Naive thymus-derived CD4-positive, alpha-beta T cell (primary cell): ENCODE results near the gene SVOP. TPM values are rescaled to one million over a fixed set of nuclear protein-coding genes. Genes with fewer than 3 reads are reported as not detected.
"Not testable (repeated sequence)": the region's sequence is repeated elsewhere in the genome, so short reads cannot be mapped to it uniquely, and the experiment has no call there.

Experiments
- ATAC-seq: fragments of 150-1000 bp; cut with Tn5 transposase; 2 replicates; pipeline ENCODE4 v1.10.0; 2021; ENCODE audit warnings: mild to moderate bottlenecking, moderate library complexity
- CTCF ChIA-PET: fragments of 350-600 bp; sonication (Branson Sonifier 250); formaldehyde crosslinking; loops from one replicate; lab custom pipeline; 2021; ENCODE audit warnings: antibody characterized with exemption; lab: Charles Lee
- POLR2A ChIA-PET: fragments of 350-600 bp; sonication (Branson Sonifier 250); formaldehyde crosslinking; loops from one replicate; lab custom pipeline; 2021; ENCODE audit warnings: antibody characterized with exemption, inconsistent platforms; lab: Charles Lee
- DNase-seq, 9 donors: peaks; one replicate each; pipeline versions ENCODE4 v3.0.0 to v3.0.0-alpha.2; 2020 to 2022; ENCODE audit warnings: mixed read lengths in 1 of 9
- H3K27ac ChIP-seq: one replicate; pipeline ENCODE4 v1.7.0; 2013; ENCODE audit warnings: mild to moderate bottlenecking, low read depth, low read length, moderate library complexity
- H3K27me3 ChIP-seq, 2 donors: one replicate each; pipeline ENCODE4 v1.7.0; 2013; ENCODE audit warnings: low read length in 2 of 2, mild to moderate bottlenecking in 2 of 2, moderate library complexity in 2 of 2; ENCODE audit not compliant: control insufficient read depth in 2 of 2, insufficient read depth in 2 of 2
- H3K36me3 ChIP-seq, 3 experiments: 1 replicate in 2 of 3; 2 replicates in 1 of 3; pipeline ENCODE4 v1.7.0; 2013; ENCODE audit warnings: low read length in 3 of 3, mild to moderate bottlenecking in 3 of 3, moderate library complexity in 1 of 3; ENCODE audit not compliant: insufficient read depth in 3 of 3, control insufficient read depth in 2 of 3
- H3K4me1 ChIP-seq, 2 donors: one replicate each; pipeline ENCODE4 v1.7.0; 2013; ENCODE audit warnings: low read length in 2 of 2, mild to moderate bottlenecking in 2 of 2, moderate library complexity in 1 of 2; ENCODE audit not compliant: control insufficient read depth in 2 of 2, insufficient read depth in 2 of 2
- H3K4me3 ChIP-seq: 2 replicates; pipeline ENCODE4 v1.7.0; 2013; ENCODE audit warnings: mild to moderate bottlenecking, low read length
- H3K9me3 ChIP-seq, 3 experiments: 1 replicate in 2 of 3; 2 replicates in 1 of 3; pipeline ENCODE4 v1.7.0; 2013; ENCODE audit warnings: low read length in 3 of 3; ENCODE audit not compliant: control insufficient read depth in 2 of 3
- H3K27ac Mint-ChIP-seq, 9 donors: one replicate each; pipeline ENCODE4 v1.8.0; 2020 to 2022; ENCODE audit warnings: mixed read lengths in 9 of 9, mild to moderate bottlenecking in 8 of 9, moderate library complexity in 5 of 9, inconsistent platforms in 2 of 9
- H3K27me3 Mint-ChIP-seq, 5 donors: one replicate each; pipeline ENCODE4 v1.8.0; 2021 to 2022; ENCODE audit warnings: mixed read lengths in 5 of 5, mild to moderate bottlenecking in 1 of 5
- H3K36me3 Mint-ChIP-seq, 5 donors: one replicate each; pipeline ENCODE4 v1.8.0; 2020 to 2022; ENCODE audit warnings: mixed read lengths in 5 of 5, mild to moderate bottlenecking in 3 of 5, inconsistent platforms in 1 of 5
- H3K4me1 Mint-ChIP-seq, 7 donors: one replicate each; pipeline ENCODE4 v1.8.0; 2020 to 2022; ENCODE audit warnings: mixed read lengths in 7 of 7, mild to moderate bottlenecking in 3 of 7, inconsistent platforms in 1 of 7
- H3K4me3 Mint-ChIP-seq, 10 donors: one replicate each; pipeline ENCODE4 v1.8.0; 2020 to 2022; ENCODE audit warnings: mild to moderate bottlenecking in 10 of 10, mixed read lengths in 10 of 10, moderate library complexity in 6 of 10, inconsistent platforms in 2 of 10
- H3K9me3 Mint-ChIP-seq, 11 donors: one replicate each; pipeline ENCODE4 v1.8.0; 2020 to 2022; ENCODE audit warnings: mixed read lengths in 11 of 11, mild to moderate bottlenecking in 4 of 11, inconsistent platforms in 1 of 11, moderate library complexity in 1 of 11
- intact Hi-C, 2 donors: fragments of 100-400 bp; cut with micrococcal nuclease; formaldehyde crosslinking; loops; one replicate each; pipeline ENCODE4 v1.15.1; 2023
- polyA plus RNA-seq, 2 donors: library from polyadenylated mRNA; unstranded; fragments of 300-500 nt; fragmentation: Illumina TruSeq; gene quantifications; one replicate each; pipeline ENCODE4 v1.2.3, GENCODE V29; 2021
- total RNA-seq, 6 experiments: library from RNA in 5 of 6; stranded (reverse) in 5 of 6; gene quantifications; 1 replicate in 5 of 6; 2 replicates in 1 of 6; pipeline ENCODE4 v1.2.3 and lab custom pipeline; 2021 to 2026

SVOP gene
- total and polyA plus RNA-seq, 7 experiments from 2014 or later = not detected

- H3K9me3 ChIP-seq = no peaks in the 10 kb centered on the region
- POLR2A ChIA-PET = interaction anchor here (0.9 to 1.3 kb wide), 5 partner anchors 39 to 490 kb away, joined by 3 to 6 read pairs (median 4); partner anchors contain the start of gene ISCU
- no peaks in the 10 kb centered on the region for H3K27me3 ChIP-seq
- H3K27ac ChIP-seq = peak within 1 kb of the TSS; percentile 89
- peak within 1 kb of the TSS; percentile 91 for H3K4me3 ChIP-seq
- Mint-ChIP-seq H3K36me3 (peaks cover 0 to 12% (median 6%) of the 10 kb centered on the region in 5 donors), H3K27ac (peak within 1 kb of the TSS; percentile 89 to 98 (median 95)), H3K4me1 (peaks cover 14 to 27% (median 17%) of the 10 kb centered on the region in 7 donors), H3K4me3 (peak within 1 kb of the TSS; percentile 86 to 99 (median 96)), H3K9me3 (no peaks in the 10 kb centered on the region), H3K27me3 (no peaks in the 10 kb centered on the region)
- H3K4me1 ChIP-seq = peaks cover 13% of the 10 kb centered on the region in 2 donors
- DNase-seq (peak; percentile 68 to 86 (median 77)), ATAC-seq (peak; percentile 93)
- CTCF ChIA-PET = no interaction called here
- intact Hi-C loops = loop anchor here (1.0 to 5.0 kb wide), 17 partner anchors 41 to 1365 kb away; partner anchors contain the start of genes ALKBH2 (in 2 of the 2), CORO1C (in 2 of the 2), FICD (in 2 of the 2) and ANAPC7 (in 1 of the 2)
- H3K36me3 ChIP-seq = peaks cover 0 to 10% (median 0%) of the 10 kb centered on the region in 3 experiments
Observed at GRCh38 chr12:109052414-109053323, 31.8 kb upstream of the SVOP start, which contains the start of gene USP30. Gene USP30 (plus strand): TSS chr12:109052576. CDS start chr12:109052679, 103 bp downstream.

GRCh38 chr12:109052097-109052413 is 31.2 kb upstream of the SVOP start:
- POLR2A ChIA-PET = interaction anchor here (0.9 to 1.3 kb wide), 5 partner anchors 40 to 490 kb away, joined by 3 to 6 read pairs (median 4); partner anchors contain the start of gene ISCU

GRCh38 chr12:109049794-109050193 is 28.9 kb upstream of the SVOP start:
- H3K27ac Mint-ChIP-seq = peak overlapping the region in 1 of 9 donors; percentile 45
- H3K27me3 ChIP-seq, H3K4me3 ChIP-seq, H3K36me3 Mint-ChIP-seq, H3K27me3 Mint-ChIP-seq, CTCF ChIA-PET, H3K4me3 Mint-ChIP-seq, H3K27ac ChIP-seq, H3K36me3 ChIP-seq, ATAC-seq, H3K9me3 ChIP-seq, POLR2A ChIA-PET, DNase-seq, H3K9me3 Mint-ChIP-seq: not testable (repeated sequence)
- intact Hi-C loops = loop anchor here (5.0 kb wide), 3 partner anchors 317 to 1362 kb away; partner anchors contain the start of genes ANAPC7 (in 1 of the 2), CORO1C (in 1 of the 2) and PWP1 (in 1 of the 2)
- peaks cover 10 to 13% of the 10 kb centered on the region in 2 donors for H3K4me1 ChIP-seq
- peaks cover 13 to 21% (median 17%) of the 10 kb centered on the region in 7 donors for H3K4me1 Mint-ChIP-seq

More at GRCh38 chr12:109052097-109052413, 31.2 kb upstream of the SVOP start:
- Mint-ChIP-seq H3K27ac (peak overlapping the region; percentile 76 to 98 (median 93)), H3K36me3 (peaks cover 0 to 9% (median 5%) of the 10 kb centered on the region in 5 donors), H3K4me1 (peaks cover 15 to 27% (median 17%) of the 10 kb centered on the region in 7 donors), H3K27me3 (no peaks in the 10 kb centered on the region), H3K4me3 (peak overlapping the region; percentile 86 to 99 (median 96)), H3K9me3 (no peaks in the 10 kb centered on the region)
- ATAC-seq (no peak), DNase-seq (no peak)
- CTCF ChIA-PET = no interaction called here
- Histone ChIP-seq H3K27me3 (no peaks in the 10 kb centered on the region), H3K4me3 (peak overlapping the region; percentile 91), H3K4me1 (peaks cover 13% of the 10 kb centered on the region in 2 donors), H3K27ac (peak overlapping the region; percentile 89), H3K36me3 (peaks cover 0 to 7% (median 0%) of the 10 kb centered on the region in 3 experiments), H3K9me3 (no peaks in the 10 kb centered on the region)
- intact Hi-C loops = loop anchor here (1.0 to 5.0 kb wide), 14 partner anchors 41 to 1365 kb away; partner anchors contain the start of genes CORO1C (in 2 of the 2), ALKBH2 (in 1 of the 2), ANAPC7 (in 1 of the 2) and FICD (in 1 of the 2)

- H3K27ac ChIP-seq, POLR2A ChIA-PET, DNase-seq, H3K27me3 ChIP-seq, H3K9me3 Mint-ChIP-seq, H3K4me3 Mint-ChIP-seq, H3K4me1 ChIP-seq, H3K27me3 Mint-ChIP-seq, H3K9me3 ChIP-seq, ATAC-seq, H3K36me3 ChIP-seq, H3K4me3 ChIP-seq, H3K36me3 Mint-ChIP-seq, intact Hi-C loops, CTCF ChIA-PET: not testable (repeated sequence)
- peak overlapping the region in 2 of 9 donors; percentile 10 to 23 for H3K27ac Mint-ChIP-seq
- H3K4me1 Mint-ChIP-seq = peaks cover 9 to 17% (median 11%) of the 10 kb centered on the region in 7 donors
Observed at GRCh38 chr12:109048706-109049105, 27.8 kb upstream of the SVOP start.

- H3K36me3 Mint-ChIP-seq = peaks cover 0 to 4% (median 0%) of the 10 kb centered on the region in 5 donors
- H3K4me3 ChIP-seq = no peak overlapping the region
- ChIA-PET CTCF (interaction anchor here (0.7 kb wide), 1 partner anchor 540 kb away, joined by 3 read pairs; no protein-coding TSS in a partner anchor), POLR2A (no interaction called here)
- H3K27ac Mint-ChIP-seq = peak overlapping the region in 1 of 9 donors; percentile 45
- H3K9me3 ChIP-seq = no peaks in the 10 kb centered on the region
- H3K9me3 Mint-ChIP-seq = peaks cover 0 to 2% (median 0%) of the 10 kb centered on the region in 11 donors
- H3K27me3 ChIP-seq = no peaks in the 10 kb centered on the region
- H3K4me1 Mint-ChIP-seq = peaks cover 3 to 12% (median 6%) of the 10 kb centered on the region in 7 donors
- no peak overlapping the region for H3K27ac ChIP-seq
- H3K27me3 Mint-ChIP-seq = peaks cover 0 to 11% (median 7%) of the 10 kb centered on the region in 5 donors
- H3K4me1 ChIP-seq = peaks cover 0 to 6% of the 10 kb centered on the region in 2 donors
- intact Hi-C loops = no loop called here
- no peak overlapping the region for H3K4me3 Mint-ChIP-seq
- DNase-seq = no peak
- no peak for ATAC-seq
- H3K36me3 ChIP-seq = no peaks in the 10 kb centered on the region
Observed at GRCh38 chr12:109047081-109047805, 26.4 kb upstream of the SVOP start.

GRCh38 chr12:109044241-109044640 is 23.4 kb upstream of the SVOP start:
- peak overlapping the region in 1 of 9 donors; percentile 8 for H3K27ac Mint-ChIP-seq
- peaks cover 0 to 3% (median 0%) of the 10 kb centered on the region in 5 donors for H3K36me3 Mint-ChIP-seq
- H3K27me3 Mint-ChIP-seq = peaks cover 12 to 16% (median 12%) of the 10 kb centered on the region in 5 donors
- no peaks in the 10 kb centered on the region for H3K4me1 ChIP-seq
- peaks cover 0 to 6% (median 0%) of the 10 kb centered on the region in 7 donors for H3K4me1 Mint-ChIP-seq
- no peaks in the 10 kb centered on the region for H3K27me3 ChIP-seq
- no peaks in the 10 kb centered on the region for H3K36me3 ChIP-seq
- peaks cover 0 to 6% (median 0%) of the 10 kb centered on the region in 3 experiments for H3K9me3 ChIP-seq
- peaks cover 0 to 7% (median under 1%) of the 10 kb centered on the region in 11 donors for H3K9me3 Mint-ChIP-seq
- H3K4me3 Mint-ChIP-seq = no peak overlapping the region
- DNase-seq (no peak), ATAC-seq (no peak)
- intact Hi-C loops = no loop called here
- CTCF ChIA-PET = no interaction called here
- no peak overlapping the region for H3K27ac ChIP-seq
- POLR2A ChIA-PET = no interaction called here
- H3K4me3 ChIP-seq = no peak overlapping the region
